Measurements from ENCODE around the gene ICAM4. TPM values are rescaled to one million over a fixed set of nuclear protein-coding genes. Genes with fewer than 3 reads are reported as not detected.

Gene ICAM4
- total and polyA plus RNA-seq, 2 of the 13 experiments (the other 11 are each of a cell fraction or from before 2014, with no cell fraction given), result 2.9 to 4.0 TPM

GRCh38 chr19:10335352-10335985 is 48.7 kb downstream of the ICAM4 start (continued):
- TF ChIP-seq HNRNPH1 (optimal IDR thresholded peaks at IDR 0.05; ENCODE audit: low read depth, low read length), result no peak
- peak; percentile 47; the same call in 1 of the 2 replicates for TF ChIP-seq ZNF770 (CRISPR knock-in tag; IDR thresholded peaks at IDR 0.05)
- TF ChIP-seq NFIC (IDR thresholded peaks at IDR 0.05; ENCODE audit: low read length), result no peak
- 0 out of 2 replicates have a peak, but pooled peaks have one; percentile 21 for TF ChIP-seq PPARG (CRISPR knock-in tag; conservative IDR thresholded peaks at IDR 0.05)
- no peak for TF ChIP-seq SP1 (IDR thresholded peaks at IDR 0.05)
- TF ChIP-seq SP1 (CRISPR knock-in tag; IDR thresholded peaks at IDR 0.05), result 0 out of 2 replicates have a peak, but pooled peaks have one; percentile 46
- TF ChIP-seq TIGD3 (CRISPR knock-in tag; IDR thresholded peaks at IDR 0.05; ENCODE audit: borderline replicate concordance), result no peak
- no peak for TF ChIP-seq ZNF530 (CRISPR knock-in tag; IDR thresholded peaks at IDR 0.05; ENCODE audit: low read depth)
- TF ChIP-seq HMGXB4 (CRISPR knock-in tag; IDR thresholded peaks at IDR 0.05; ENCODE audit: borderline replicate concordance in 1 of 2, low read depth in 1 of 2), result peak; percentile 35 to 67; a peak in 3 of 4 replicates
- no peak for TF ChIP-seq ZNF224 (CRISPR knock-in tag; IDR thresholded peaks at IDR 0.05)
- 0 out of 2 replicates have a peak, but pooled peaks have one; percentile 14 for TF ChIP-seq DZIP1 (CRISPR knock-in tag; IDR thresholded peaks at IDR 0.05)
- TF ChIP-seq MXD1 (CRISPR knock-in tag; IDR thresholded peaks at IDR 0.05), result no peak
- TF ChIP-seq KAT2B (IDR thresholded peaks at IDR 0.05; ENCODE audit: borderline replicate concordance, low read depth, low read length), result no peak
- 0 out of 2 replicates have a peak, but pooled peaks have one; percentile 47 for TF ChIP-seq SKIL (CRISPR knock-in tag; IDR thresholded peaks at IDR 0.05; ENCODE audit: borderline replicate concordance)
- TF ChIP-seq NR2F2 (IDR thresholded peaks at IDR 0.05; ENCODE audit: borderline replicate concordance, low read depth), result no peak
- peak; percentile 31; the same call in 1 of the 2 replicates for TF ChIP-seq KAT8 (CRISPR knock-in tag; IDR thresholded peaks at IDR 0.05)
- no peak for TF ChIP-seq CAMTA2 (CRISPR knock-in tag; IDR thresholded peaks at IDR 0.05; ENCODE audit: borderline replicate concordance)
- TF ChIP-seq ZNF737 (CRISPR knock-in tag; IDR thresholded peaks at IDR 0.05; ENCODE audit: borderline replicate concordance), result no peak
